Astrocyte (in vitro differentiated cells and primary cell): ENCODE results near the gene C6orf118. TPM values are rescaled to one million over a fixed set of nuclear protein-coding genes. Genes with fewer than 3 reads are reported as not detected.

Experiments
- DNase-seq: peaks from one replicate; pipeline ENCODE4 v3.0.0-alpha.2; 2010; ENCODE audit warnings: low read depth
- FAIRE-seq: peaks from 2 replicates; lab custom pipeline; 2011; peaks lifted over from hg19 to GRCh38; lab: Jason Lieb, UNC
- H2AFZ ChIP-seq: 2 replicates; pipeline ENCODE4 v1.6.0; 2012; ENCODE audit warnings: low read depth, low read length, inconsistent platforms
- H3K27ac ChIP-seq: 2 replicates; pipeline ENCODE4 v1.5.1; 2011; ENCODE audit warnings: low read depth, low read length, inconsistent platforms
- H3K27me3 ChIP-seq: 2 replicates; pipeline ENCODE4 v1.6.0; 2011; ENCODE audit warnings: low read length, inconsistent platforms; ENCODE audit not compliant: insufficient read depth
- H3K36me3 ChIP-seq: 2 replicates; pipeline ENCODE4 v1.5.1; 2011; ENCODE audit warnings: low read length, inconsistent platforms; ENCODE audit not compliant: insufficient read depth
- H3K4me1 ChIP-seq: 2 replicates; pipeline ENCODE4 v1.5.1; 2011; ENCODE audit warnings: low read length, inconsistent platforms; ENCODE audit not compliant: insufficient read depth
- H3K4me2 ChIP-seq: 2 replicates; pipeline ENCODE4 v1.6.0; 2012; ENCODE audit warnings: low read length, inconsistent platforms
- H3K4me3 ChIP-seq: 2 replicates; pipeline ENCODE4 v1.5.1; 2011; ENCODE audit warnings: low read depth, mild to moderate bottlenecking, low read length, inconsistent platforms; ENCODE audit not compliant: insufficient read depth
- H3K79me2 ChIP-seq: 2 replicates; pipeline ENCODE4 v1.6.0; 2012; ENCODE audit warnings: mild to moderate bottlenecking, low read length, inconsistent platforms; ENCODE audit not compliant: insufficient read depth
- H3K9ac ChIP-seq: 2 replicates; pipeline ENCODE4 v1.6.0; 2012; ENCODE audit warnings: mild to moderate bottlenecking, low read length, inconsistent platforms
- H3K9me3 ChIP-seq: 2 replicates; pipeline ENCODE4 v1.5.1; 2012; ENCODE audit warnings: low read depth, mild to moderate bottlenecking, low read length, inconsistent platforms; ENCODE audit not compliant: insufficient read depth
- H4K20me1 ChIP-seq: 2 replicates; pipeline ENCODE4 v1.6.0; 2012; ENCODE audit warnings: low read length, inconsistent platforms; ENCODE audit not compliant: insufficient read depth
- H3K27ac Mint-ChIP-seq: one replicate; pipeline ENCODE4 v1.8.0; 2021; ENCODE audit warnings: mild to moderate bottlenecking, mixed read lengths; ENCODE audit not compliant: unreplicated experiment
- H3K27me3 Mint-ChIP-seq: one replicate; pipeline ENCODE4 v1.8.0; 2021; ENCODE audit warnings: low read depth, mixed read lengths; ENCODE audit not compliant: unreplicated experiment
- H3K36me3 Mint-ChIP-seq: one replicate; pipeline ENCODE4 v1.8.0; 2021; ENCODE audit warnings: low read depth, mixed read lengths; ENCODE audit not compliant: unreplicated experiment
- H3K4me1 Mint-ChIP-seq: one replicate; pipeline ENCODE4 v1.8.0; 2021; ENCODE audit warnings: low read depth, mixed read lengths; ENCODE audit not compliant: unreplicated experiment
- H3K4me3 Mint-ChIP-seq: one replicate; pipeline ENCODE4 v1.8.0; 2021; ENCODE audit warnings: mild to moderate bottlenecking, moderate library complexity, mixed read lengths; ENCODE audit not compliant: unreplicated experiment
- H3K9me3 Mint-ChIP-seq: one replicate; pipeline ENCODE4 v1.8.0; 2021; ENCODE audit warnings: mild to moderate bottlenecking, mixed read lengths; ENCODE audit not compliant: unreplicated experiment
- CTCF ChIP-seq: IDR thresholded peaks from 2 replicates; pipeline ENCODE4 v1.5.1; 2011; ENCODE audit warnings: low read depth, mild to moderate bottlenecking, inconsistent platforms, low read length, moderate library complexity; ENCODE audit not compliant: insufficient read depth
- EZH2 ChIP-seq: IDR thresholded peaks from 2 replicates; pipeline ENCODE4 v1.6.1; 2012; ENCODE audit warnings: mild to moderate bottlenecking, low read length, inconsistent platforms; ENCODE audit not compliant: insufficient read depth
- total RNA-seq: library from RNA; stranded (reverse); gene quantifications from 2 replicates; pipeline ENCODE4 v1.2.1, GENCODE V29; 2021

Gene C6orf118
- total RNA-seq, 1 donor from 2014 or later: not detected

GRCh38 chr6:165245287-165245686 lies 64.1 kb downstream of the C6orf118 start:
- H3K27me3 ChIP-seq: no peaks in the 10 kb centered on the region
- Mint-ChIP-seq H3K36me3 (no peaks in the 10 kb centered on the region), H3K4me1 (peaks cover 11% of the 10 kb centered on the region), H3K27ac (peak overlapping the region; percentile 11), H3K27me3 (peaks cover 3% of the 10 kb centered on the region), H3K9me3 (no peaks in the 10 kb centered on the region), H3K4me3 (no peak overlapping the region)
- no peaks in the 10 kb centered on the region for H3K36me3 ChIP-seq
- H3K4me2 ChIP-seq: peak overlapping the region; percentile 31
- H3K9me3 ChIP-seq: no peaks in the 10 kb centered on the region
- peak; percentile 51 for TF ChIP-seq CTCF
- TF ChIP-seq EZH2: no peak
- peak overlapping the region; percentile 45 for H2AFZ ChIP-seq
- H3K79me2 ChIP-seq: no peaks in the 10 kb centered on the region
- peak; percentile 18 for DNase-seq
- H3K9ac ChIP-seq: no peak overlapping the region
- H3K27ac ChIP-seq: no peak overlapping the region
- FAIRE-seq: no peak
- no peaks in the 10 kb centered on the region for H3K4me1 ChIP-seq
- H4K20me1 ChIP-seq: no peaks in the 10 kb centered on the region
- no peak overlapping the region for H3K4me3 ChIP-seq

- no peaks in the 10 kb centered on the region for H3K4me1 ChIP-seq
- H3K27me3 ChIP-seq: no peaks in the 10 kb centered on the region
- H3K9ac ChIP-seq: no peak overlapping the region
- Mint-ChIP-seq H3K27ac (peak overlapping the region; percentile 36), H3K9me3 (no peaks in the 10 kb centered on the region), H3K27me3 (no peaks in the 10 kb centered on the region), H3K4me3 (no peak overlapping the region), H3K36me3 (no peaks in the 10 kb centered on the region), H3K4me1 (peaks cover 11% of the 10 kb centered on the region)
- H3K4me3 ChIP-seq: no peak overlapping the region
- no peak for DNase-seq
- no peak overlapping the region for H3K27ac ChIP-seq
- H3K79me2 ChIP-seq: no peaks in the 10 kb centered on the region
- H3K36me3 ChIP-seq: no peaks in the 10 kb centered on the region
- H4K20me1 ChIP-seq: no peaks in the 10 kb centered on the region
- H3K4me2 ChIP-seq: peak overlapping the region; percentile 31
- no peak for FAIRE-seq
- TF ChIP-seq EZH2: no peak
- TF ChIP-seq CTCF: no peak
- peak overlapping the region; percentile 45 for H2AFZ ChIP-seq
- H3K9me3 ChIP-seq: no peaks in the 10 kb centered on the region
These were observed 64.7 kb downstream of the C6orf118 start for GRCh38 chr6:165244524-165245247.

- H3K9me3 ChIP-seq: no peaks in the 10 kb centered on the region
- Mint-ChIP-seq H3K4me3 (no peak overlapping the region), H3K36me3 (no peaks in the 10 kb centered on the region), H3K27ac (no peak overlapping the region), H3K4me1 (peaks cover 11% of the 10 kb centered on the region), H3K9me3 (no peaks in the 10 kb centered on the region), H3K27me3 (no peaks in the 10 kb centered on the region)
- no peak overlapping the region for H2AFZ ChIP-seq
- no peaks in the 10 kb centered on the region for H3K4me1 ChIP-seq
- H4K20me1 ChIP-seq: no peaks in the 10 kb centered on the region
- no peak overlapping the region for H3K9ac ChIP-seq
- H3K27ac ChIP-seq: no peak overlapping the region
- no peak overlapping the region for H3K4me2 ChIP-seq
- no peaks in the 10 kb centered on the region for H3K79me2 ChIP-seq
- no peaks in the 10 kb centered on the region for H3K36me3 ChIP-seq
- no peak for FAIRE-seq
- H3K4me3 ChIP-seq: no peak overlapping the region
- no peaks in the 10 kb centered on the region for H3K27me3 ChIP-seq
- no peak for DNase-seq
- TF ChIP-seq EZH2: no peak
- TF ChIP-seq CTCF: no peak
These were observed 65.6 kb downstream of the C6orf118 start for GRCh38 chr6:165243801-165244200.
